Measurements from ENCODE around the gene CD52. TPM values are rescaled to one million over a fixed set of nuclear protein-coding genes. Genes with fewer than 3 reads are reported as not detected.

CD52 gene
- polyA plus RNA-seq, 1 donor (not counting 4 experiments of a cell fraction or from before 2014, with no cell fraction given): 0.22 TPM

GRCh38 chr1:26283871-26284596, 33.7 kb upstream of the CD52 start:
- Histone ChIP-seq H3K4me3 (ENCODE audit: control insufficient read depth in 2 of 3, extremely low read depth in 1 of 3, insufficient read depth in 2 of 3, low read depth in 1 of 3, low read length in 3 of 3) (no peak overlapping the region), H3K36me3 (ENCODE audit: control insufficient read depth in 2 of 2, extremely low read depth in 1 of 2, insufficient read depth in 2 of 2, low read length in 2 of 2) (peaks cover 17 to 27% of the 10 kb centered on the region in 2 experiments), H2AFZ (ENCODE audit: control insufficient read depth, low read length) (no peak overlapping the region), H3K9me1 (ENCODE audit: control insufficient read depth, extremely low read depth, insufficient read depth, low read length) (peaks cover 3% of the 10 kb centered on the region), H3K27ac (ENCODE audit: control insufficient read depth, insufficient read depth, low read length) (peak overlapping the region; percentile 36), H3K79me2 (ENCODE audit: control insufficient read depth, insufficient read depth, low read length) (peaks cover 21% of the 10 kb centered on the region), H3K4me1 (ENCODE audit: control insufficient read depth, extremely low read depth, insufficient read depth, low read length) (peaks cover 48% of the 10 kb centered on the region), H3K9me3 (ENCODE audit: control insufficient read depth, low read depth, low read length) (no peaks in the 10 kb centered on the region), H3K27me3 (ENCODE audit: control insufficient read depth, extremely low read depth, insufficient read depth, low read length) (no peaks in the 10 kb centered on the region), H4K20me1 (ENCODE audit: control insufficient read depth, extremely low read depth, insufficient read depth, low read length) (peaks cover 14% of the 10 kb centered on the region), H3K4me2 (ENCODE audit: control insufficient read depth, extremely low read depth, insufficient read depth, low read depth, low read length) (peak overlapping the region; percentile 41), H3K9ac (ENCODE audit: control insufficient read depth, extremely low read depth, insufficient read depth, low read length) (no peak overlapping the region)
- no peak for DNase-seq (ENCODE audit: low read depth, low spot score)
- dilution Hi-C loops (cut with MboI; ENCODE audit: extremely low pct_ligation_motif_present, low sequenced_read_pairs): no loop called here
- TF ChIP-seq, protein P1, sequence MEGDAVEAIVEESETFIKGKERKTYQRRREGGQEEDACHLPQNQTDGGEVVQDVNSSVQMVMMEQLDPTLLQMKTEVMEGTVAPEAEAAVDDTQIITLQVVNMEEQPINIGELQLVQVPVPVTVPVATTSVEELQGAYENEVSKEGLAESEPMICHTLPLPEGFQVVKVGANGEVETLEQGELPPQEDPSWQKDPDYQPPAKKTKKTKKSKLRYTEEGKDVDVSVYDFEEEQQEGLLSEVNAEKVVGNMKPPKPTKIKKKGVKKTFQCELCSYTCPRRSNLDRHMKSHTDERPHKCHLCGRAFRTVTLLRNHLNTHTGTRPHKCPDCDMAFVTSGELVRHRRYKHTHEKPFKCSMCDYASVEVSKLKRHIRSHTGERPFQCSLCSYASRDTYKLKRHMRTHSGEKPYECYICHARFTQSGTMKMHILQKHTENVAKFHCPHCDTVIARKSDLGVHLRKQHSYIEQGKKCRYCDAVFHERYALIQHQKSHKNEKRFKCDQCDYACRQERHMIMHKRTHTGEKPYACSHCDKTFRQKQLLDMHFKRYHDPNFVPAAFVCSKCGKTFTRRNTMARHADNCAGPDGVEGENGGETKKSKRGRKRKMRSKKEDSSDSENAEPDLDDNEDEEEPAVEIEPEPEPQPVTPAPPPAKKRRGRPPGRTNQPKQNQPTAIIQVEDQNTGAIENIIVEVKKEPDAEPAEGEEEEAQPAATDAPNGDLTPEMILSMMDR (optimal IDR thresholded peaks at IDR 0.05 in 1 of 3, IDR thresholded peaks at IDR 0.05 in 1 of 3, conservative IDR thresholded peaks at IDR 0.05 in 1 of 3; ENCODE audit: extremely low read depth in 1 of 3, insufficient read depth in 2 of 3, low read length in 3 of 3): no peak
- TF ChIP-seq EZH2 (IDR thresholded peaks at IDR 0.05; ENCODE audit: low read length): no peak
- no peak for FAIRE-seq

DNA sequence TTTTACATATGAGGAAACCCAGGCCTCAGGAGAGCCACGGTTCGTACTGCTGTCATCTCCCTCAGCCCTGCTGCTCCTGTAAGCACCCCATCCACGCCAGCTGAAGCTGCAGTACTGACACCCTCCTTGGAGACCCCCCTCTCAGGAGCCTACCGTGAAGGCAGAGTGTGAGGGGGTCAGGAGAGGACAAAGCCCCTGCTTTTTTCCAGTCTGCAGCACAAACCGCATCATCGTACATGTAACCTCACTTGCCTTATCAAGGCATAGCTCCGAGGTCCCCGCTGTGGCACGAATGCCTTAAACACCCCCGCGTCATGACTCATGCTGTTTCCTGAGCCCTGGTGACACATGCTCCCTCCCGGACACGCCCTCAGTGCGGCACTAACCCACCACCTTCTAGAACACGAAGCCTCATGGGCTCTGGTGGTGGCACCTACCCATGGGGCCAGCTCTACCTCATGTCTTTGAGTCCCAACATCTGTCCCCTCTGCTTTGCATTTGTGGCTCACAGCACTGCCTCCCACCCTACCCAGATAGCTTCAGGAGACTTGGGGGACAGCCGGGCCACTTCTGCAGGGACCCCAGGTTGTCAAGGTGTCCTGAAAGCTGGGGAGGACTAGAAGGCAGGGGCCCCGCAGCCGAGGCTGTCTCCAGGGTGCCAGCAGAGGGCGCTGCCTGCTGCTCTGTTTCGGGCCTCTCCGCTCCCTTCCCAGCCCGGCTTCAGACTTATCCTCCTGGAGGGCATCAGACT, 33.0 kb upstream of the CD52 start:
- Histone ChIP-seq H3K4me3 (ENCODE audit: control insufficient read depth in 2 of 3, extremely low read depth in 1 of 3, insufficient read depth in 2 of 3, low read depth in 1 of 3, low read length in 3 of 3) (peak overlapping the region in 1 of 3 experiments; percentile 35), H3K79me2 (ENCODE audit: control insufficient read depth, insufficient read depth, low read length) (peaks cover 21% of the 10 kb centered on the region), H3K4me2 (ENCODE audit: control insufficient read depth, extremely low read depth, insufficient read depth, low read depth, low read length) (peak overlapping the region; percentile 41), H3K27ac (ENCODE audit: control insufficient read depth, insufficient read depth, low read length) (peak overlapping the region; percentile 41), H2AFZ (ENCODE audit: control insufficient read depth, low read length) (no peak overlapping the region), H3K9ac (ENCODE audit: control insufficient read depth, extremely low read depth, insufficient read depth, low read length) (no peak overlapping the region), H3K36me3 (ENCODE audit: control insufficient read depth in 2 of 2, extremely low read depth in 1 of 2, insufficient read depth in 2 of 2, low read length in 2 of 2) (peaks cover 17 to 27% of the 10 kb centered on the region in 2 experiments), H3K9me3 (ENCODE audit: control insufficient read depth, low read depth, low read length) (no peaks in the 10 kb centered on the region), H3K27me3 (ENCODE audit: control insufficient read depth, extremely low read depth, insufficient read depth, low read length) (no peaks in the 10 kb centered on the region), H4K20me1 (ENCODE audit: control insufficient read depth, extremely low read depth, insufficient read depth, low read length) (peaks cover 14% of the 10 kb centered on the region), H3K9me1 (ENCODE audit: control insufficient read depth, extremely low read depth, insufficient read depth, low read length) (peaks cover 3% of the 10 kb centered on the region), H3K4me1 (ENCODE audit: control insufficient read depth, extremely low read depth, insufficient read depth, low read length) (peaks cover 42% of the 10 kb centered on the region)
- FAIRE-seq (peak; percentile 71), DNase-seq (ENCODE audit: low read depth, low spot score) (peak; percentile 82)
- dilution Hi-C loops (cut with MboI; ENCODE audit: extremely low pct_ligation_motif_present, low sequenced_read_pairs): no loop called here
- TF ChIP-seq EZH2 (IDR thresholded peaks at IDR 0.05; ENCODE audit: low read length): no peak
- TF ChIP-seq, protein P1 (optimal IDR thresholded peaks at IDR 0.05 in 1 of 3, IDR thresholded peaks at IDR 0.05 in 1 of 3, conservative IDR thresholded peaks at IDR 0.05 in 1 of 3; ENCODE audit: extremely low read depth in 1 of 3, insufficient read depth in 2 of 3, low read length in 3 of 3): peak in 2 of 3 experiments; percentile 78 to 94
